Esophagus (tissue), 2 donors: ENCODE measurements around the gene IL17B. TPM values are rescaled to one million over a fixed set of nuclear protein-coding genes. Genes with fewer than 3 reads are reported as not detected.

Experiments used
- H3K27ac ChIP-seq, 2 donors: one replicate each; pipeline ENCODE4 v1.5.1; 2013; ENCODE audit warnings: low read depth in 2 of 2, mild to moderate bottlenecking in 2 of 2, inconsistent platforms in 1 of 2, low read length in 1 of 2, moderate library complexity in 1 of 2
- H3K27me3 ChIP-seq, 2 donors: one replicate each; pipeline ENCODE4 v1.6.1; 2013; ENCODE audit warnings: low read length in 2 of 2, control low read depth in 1 of 2, mild to moderate bottlenecking in 1 of 2; ENCODE audit not compliant: insufficient read depth in 2 of 2, control insufficient read depth in 1 of 2
- H3K36me3 ChIP-seq, 2 donors: one replicate each; pipeline ENCODE4 v1.6.1; 2013; ENCODE audit warnings: low read length in 1 of 2; ENCODE audit not compliant: control insufficient read depth in 2 of 2, insufficient read depth in 2 of 2
- H3K4me1 ChIP-seq, 2 donors: one replicate each; pipeline ENCODE4 v1.6.1; 2013; ENCODE audit warnings: low read length in 1 of 2; ENCODE audit not compliant: control insufficient read depth in 2 of 2, insufficient read depth in 2 of 2
- H3K4me3 ChIP-seq, 2 donors: one replicate each; pipeline ENCODE4 v1.5.1; 2013; ENCODE audit warnings: low read length in 2 of 2, mild to moderate bottlenecking in 2 of 2, low read depth in 1 of 2, moderate library complexity in 1 of 2
- H3K9me3 ChIP-seq, 2 donors: one replicate each; pipeline ENCODE4 v1.6.1; 2013; ENCODE audit warnings: mild to moderate bottlenecking in 2 of 2, low read depth in 1 of 2, low read length in 1 of 2, moderate library complexity in 1 of 2; ENCODE audit not compliant: control insufficient read depth in 2 of 2, insufficient read depth in 1 of 2
- WGBS, 2 donors: extraction: QIAGEN DNeasy Blood & Tissue Kit; methylation state at CpG; one replicate each; pipeline ENCODE4 v1.1.7; 2013; 5-methylcytosine and 5-hydroxymethylcytosine counted together
- polyA plus RNA-seq, 2 donors: library from polyadenylated mRNA; stranded (reverse); fragments of 200-250 nt; gene quantifications; one replicate each; pipeline ENCODE4 v1.2.3, GENCODE V29; 2013
- donor health status: healthy with polysubstance abuse.
- donor health status: Bipolar disorder and iron deficiency.

IL17B gene
- polyA plus RNA-seq = 1 to 10 TPM; 1.4 TPM

- H3K36me3 ChIP-seq = no peaks in the 10 kb centered on the region
- peaks cover 0 to 3% of the 10 kb centered on the region in 2 donors for H3K4me1 ChIP-seq
- H3K9me3 ChIP-seq = no peaks in the 10 kb centered on the region
- peak within 1 kb of the TSS; percentile 69 to 74 for H3K27ac ChIP-seq
- no peak within 1 kb of the TSS for H3K4me3 ChIP-seq
- no peaks in the 10 kb centered on the region for H3K27me3 ChIP-seq
- 72 to 75% methylated on average over 15 to 22 of the region's 22 CpGs for WGBS, 2 donors
Observed at GRCh38 chr5:149379177-149379761, at the start of gene IL17B. Gene IL17B (minus strand): TSS chr5:149379292. CDS start chr5:149379225, 67 bp downstream.

GRCh38 chr5:149428032-149428431 lies 48.9 kb upstream of the IL17B start:
- WGBS, 2 donors = 79 to 81% methylated on average over 5 of the region's 5 CpGs
- Histone ChIP-seq H3K4me3 (no peak overlapping the region), H3K9me3 (no peaks in the 10 kb centered on the region), H3K36me3 (peaks cover 0 to 2% of the 10 kb centered on the region in 2 donors), H3K27me3 (no peaks in the 10 kb centered on the region), H3K4me1 (peaks cover 0 to 7% of the 10 kb centered on the region in 2 donors), H3K27ac (peak overlapping the region; percentile 1 to 26)

GRCh38 chr5:149427374-149427773 lies 48.3 kb upstream of the IL17B start:
- Histone ChIP-seq H3K4me1 (peaks cover 0 to 8% of the 10 kb centered on the region in 2 donors), H3K27ac (peak overlapping the region in 1 of 2 donors; percentile 52), H3K9me3 (no peaks in the 10 kb centered on the region), H3K27me3 (no peaks in the 10 kb centered on the region), H3K4me3 (no peak overlapping the region), H3K36me3 (peaks cover 0 to 2% of the 10 kb centered on the region in 2 donors)
- 66 to 74% methylated on average over 4 of the region's 4 CpGs for WGBS, 2 donors

GRCh38 chr5:149426931-149427330 lies 47.8 kb upstream of the IL17B start:
- WGBS, 2 donors = 91 to 94% methylated on average over 2 of the region's 2 CpGs
- Histone ChIP-seq H3K4me3 (no peak overlapping the region), H3K9me3 (no peaks in the 10 kb centered on the region), H3K27ac (peak overlapping the region in 1 of 2 donors; percentile 52), H3K27me3 (no peaks in the 10 kb centered on the region), H3K36me3 (peaks cover 0 to 2% of the 10 kb centered on the region in 2 donors), H3K4me1 (peaks cover 0 to 8% of the 10 kb centered on the region in 2 donors)

- Histone ChIP-seq H3K36me3 (peaks cover 0 to 2% of the 10 kb centered on the region in 2 donors), H3K4me1 (peaks cover 0 to 8% of the 10 kb centered on the region in 2 donors)
- 72 to 86% methylated on average over 4 of the region's 4 CpGs for WGBS, 2 donors
Observed at GRCh38 chr5:149425729-149426128, 46.6 kb upstream of the IL17B start.

GRCh38 chr5:149424371-149425315 lies 45.6 kb upstream of the IL17B start:
- H3K4me3 ChIP-seq = no peak overlapping the region
- peaks cover 0 to 8% of the 10 kb centered on the region in 2 donors for H3K4me1 ChIP-seq
- H3K27me3 ChIP-seq = no peaks in the 10 kb centered on the region
- peaks cover 0 to 2% of the 10 kb centered on the region in 2 donors for H3K36me3 ChIP-seq
- 67 to 71% methylated on average over 10 of the region's 10 CpGs for WGBS, 2 donors
- no peaks in the 10 kb centered on the region for H3K9me3 ChIP-seq
- H3K27ac ChIP-seq = peak overlapping the region; percentile 77 to 89

More at GRCh38 chr5:149425729-149426128, 46.6 kb upstream of the IL17B start:
- Histone ChIP-seq H3K27ac (peak overlapping the region; percentile 22 to 47), H3K27me3 (no peaks in the 10 kb centered on the region), H3K9me3 (no peaks in the 10 kb centered on the region), H3K4me3 (no peak overlapping the region)

- WGBS, 2 donors = 68% methylated on average over 7 of the region's 7 CpGs
- peaks cover 0 to 5% of the 10 kb centered on the region in 2 donors for H3K4me1 ChIP-seq
- peaks cover 0 to 2% of the 10 kb centered on the region in 2 donors for H3K36me3 ChIP-seq
Observed at GRCh38 chr5:149423794-149424268, 44.7 kb upstream of the IL17B start.

GRCh38 chr5:149423049-149423793 lies 44.1 kb upstream of the IL17B start:
- H3K4me3 ChIP-seq = no peak overlapping the region
- 45 to 53% methylated on average over 9 of the region's 9 CpGs for WGBS, 2 donors
- H3K36me3 ChIP-seq = no peaks in the 10 kb centered on the region
- H3K27me3 ChIP-seq = no peaks in the 10 kb centered on the region
- no peaks in the 10 kb centered on the region for H3K9me3 ChIP-seq
- peak overlapping the region; percentile 77 to 89 for H3K27ac ChIP-seq
- peaks cover 0 to 3% of the 10 kb centered on the region in 2 donors for H3K4me1 ChIP-seq

More at GRCh38 chr5:149423794-149424268, 44.7 kb upstream of the IL17B start:
- Histone ChIP-seq H3K4me3 (no peak overlapping the region), H3K27ac (peak overlapping the region; percentile 77 to 89), H3K27me3 (no peaks in the 10 kb centered on the region), H3K9me3 (no peaks in the 10 kb centered on the region)
